HEK293 (cell line): ENCODE results near the gene PLIN5.

Source experiments
- EGR2 ChIP-seq: fragments of 450-650 bp; formaldehyde crosslinking; IDR thresholded peaks from 2 replicates; pipeline ENCODE4 v1.5.1; 2016; ENCODE audit warnings: low read depth, missing biosample characterization, missing genetic modification characterization
- GLI4 ChIP-seq: fragments of 450-650 bp; formaldehyde crosslinking; IDR thresholded peaks from 2 replicates; pipeline ENCODE4 v1.5.1; 2016; ENCODE audit warnings: missing biosample characterization, missing genetic modification characterization
- KLF16 ChIP-seq: fragments of 450-650 bp; formaldehyde crosslinking; IDR thresholded peaks from 2 replicates; pipeline ENCODE4 v1.5.1; 2017; ENCODE audit warnings: missing biosample characterization, missing genetic modification characterization
- KLF7 ChIP-seq: fragments of 450-650 bp; formaldehyde crosslinking; IDR thresholded peaks from 2 replicates; pipeline ENCODE4 v1.5.1; 2016; ENCODE audit warnings: missing biosample characterization, missing genetic modification characterization, borderline replicate concordance
- REPIN1 ChIP-seq: fragments of 450-650 bp; formaldehyde crosslinking; IDR thresholded peaks from 2 replicates; pipeline ENCODE4 v1.5.1; 2017; ENCODE audit warnings: missing biosample characterization, missing genetic modification characterization, low read depth
- ZBTB1 ChIP-seq: fragments of 450-650 bp; formaldehyde crosslinking; IDR thresholded peaks from 2 replicates; pipeline ENCODE4 v1.5.1; 2016; ENCODE audit warnings: missing biosample characterization, missing genetic modification characterization
- ZBTB21 ChIP-seq: fragments of 450-650 bp; formaldehyde crosslinking; IDR thresholded peaks from 2 replicates; pipeline ENCODE4 v1.5.1; 2017; ENCODE audit warnings: missing biosample characterization, missing genetic modification characterization
- ZIC2 ChIP-seq: fragments of 450-650 bp; formaldehyde crosslinking; IDR thresholded peaks from 2 replicates; pipeline ENCODE4 v1.5.1; 2016; ENCODE audit warnings: missing biosample characterization, missing genetic modification characterization
- ZNF544 ChIP-seq: fragments of 450-650 bp; formaldehyde crosslinking; IDR thresholded peaks from 2 replicates; pipeline ENCODE4 v1.5.0; 2017; ENCODE audit warnings: missing biosample characterization, missing genetic modification characterization
- ZNF558 ChIP-seq: fragments of 450-650 bp; formaldehyde crosslinking; IDR thresholded peaks from 2 replicates; pipeline ENCODE4 v1.5.1; 2016; ENCODE audit warnings: missing biosample characterization, missing genetic modification characterization
- ZNF600 ChIP-seq: fragments of 450-650 bp; formaldehyde crosslinking; IDR thresholded peaks from 2 replicates; pipeline ENCODE4 v1.5.1; 2016; ENCODE audit warnings: missing biosample characterization, missing genetic modification characterization
- ZNF626 ChIP-seq: fragments of 450-650 bp; sonication (Bioruptor Pico); formaldehyde crosslinking; IDR thresholded peaks from 2 replicates; pipeline ENCODE4 v1.5.1; 2018; ENCODE audit warnings: missing biosample characterization, missing genetic modification characterization, inconsistent platforms
- ZNF843 ChIP-seq: fragments of 450-650 bp; formaldehyde crosslinking; IDR thresholded peaks from 2 replicates; pipeline ENCODE4 v1.5.1; 2016; ENCODE audit warnings: missing biosample characterization, missing genetic modification characterization
- TF ChIP-seq, protein P1 (sequence below): fragments of 450-650 bp; formaldehyde crosslinking; IDR thresholded peaks from 2 replicates; pipeline ENCODE4 v1.5.1; 2016; ENCODE audit warnings: missing biosample characterization, missing genetic modification characterization, borderline replicate concordance
- TF ChIP-seq, protein P2 (sequence below): fragments of 450-650 bp; formaldehyde crosslinking; IDR thresholded peaks from 2 replicates; pipeline ENCODE4 v1.5.1; 2016; ENCODE audit warnings: missing biosample characterization, missing genetic modification characterization
- TF ChIP-seq, protein P3 (sequence below): fragments of 450-650 bp; formaldehyde crosslinking; IDR thresholded peaks from 2 replicates; pipeline ENCODE4 v1.5.1; 2016; ENCODE audit warnings: missing biosample characterization, missing genetic modification characterization, low read depth
- TF ChIP-seq, protein P4 (sequence below): fragments of 450-650 bp; formaldehyde crosslinking; IDR thresholded peaks from 2 replicates; pipeline ENCODE4 v1.5.1; 2016; ENCODE audit warnings: missing biosample characterization, missing genetic modification characterization, borderline replicate concordance
- TF ChIP-seq, protein P5 (sequence below): fragments of 450-650 bp; formaldehyde crosslinking; IDR thresholded peaks from 2 replicates; pipeline ENCODE4 v1.5.1; 2016; ENCODE audit warnings: missing biosample characterization, missing genetic modification characterization
- TF ChIP-seq, protein P6 (sequence below): fragments of 450-650 bp; formaldehyde crosslinking; IDR thresholded peaks from 2 replicates; pipeline ENCODE4 v1.5.1; 2016; ENCODE audit warnings: missing biosample characterization, missing genetic modification characterization

The PLIN5 gene

DNA sequence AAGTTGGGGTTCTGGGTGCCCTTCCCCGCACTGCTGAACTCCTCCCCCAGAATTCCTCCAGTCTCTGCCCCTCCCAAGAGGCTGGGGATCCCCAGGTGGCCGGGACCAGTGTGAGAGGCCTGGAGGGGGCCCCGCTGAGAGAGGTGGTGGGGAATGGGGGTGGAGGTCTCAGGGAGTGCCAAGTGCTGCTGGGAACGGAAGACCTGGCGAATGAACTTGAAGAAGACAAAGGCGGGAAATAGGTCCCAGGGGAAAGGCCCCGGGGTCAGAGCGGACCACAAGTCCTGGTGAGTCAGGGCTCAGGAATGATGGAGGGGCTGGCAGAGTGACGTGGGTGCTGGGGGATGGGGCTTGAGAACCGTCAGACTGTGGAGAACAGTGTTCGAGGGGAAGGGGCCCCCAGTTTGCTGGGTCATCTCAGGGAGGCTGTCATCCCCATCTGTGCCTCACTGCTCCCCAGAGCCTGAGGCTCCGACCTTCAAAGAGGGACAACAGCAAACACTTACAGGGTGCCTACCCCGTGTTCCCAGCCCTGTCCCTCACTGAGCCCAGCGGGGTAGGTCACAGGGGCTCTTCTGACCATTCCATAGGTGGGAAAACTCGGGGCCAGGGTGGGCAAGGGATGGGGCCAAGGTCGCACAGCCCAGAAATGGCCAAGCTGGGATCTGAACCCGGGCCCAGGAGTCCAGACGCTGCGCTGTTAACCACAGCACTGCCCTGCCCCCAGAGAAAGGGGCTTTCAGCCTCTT lies 40.4 kb upstream of the PLIN5 start (continued):
- TF ChIP-seq, protein P1, sequence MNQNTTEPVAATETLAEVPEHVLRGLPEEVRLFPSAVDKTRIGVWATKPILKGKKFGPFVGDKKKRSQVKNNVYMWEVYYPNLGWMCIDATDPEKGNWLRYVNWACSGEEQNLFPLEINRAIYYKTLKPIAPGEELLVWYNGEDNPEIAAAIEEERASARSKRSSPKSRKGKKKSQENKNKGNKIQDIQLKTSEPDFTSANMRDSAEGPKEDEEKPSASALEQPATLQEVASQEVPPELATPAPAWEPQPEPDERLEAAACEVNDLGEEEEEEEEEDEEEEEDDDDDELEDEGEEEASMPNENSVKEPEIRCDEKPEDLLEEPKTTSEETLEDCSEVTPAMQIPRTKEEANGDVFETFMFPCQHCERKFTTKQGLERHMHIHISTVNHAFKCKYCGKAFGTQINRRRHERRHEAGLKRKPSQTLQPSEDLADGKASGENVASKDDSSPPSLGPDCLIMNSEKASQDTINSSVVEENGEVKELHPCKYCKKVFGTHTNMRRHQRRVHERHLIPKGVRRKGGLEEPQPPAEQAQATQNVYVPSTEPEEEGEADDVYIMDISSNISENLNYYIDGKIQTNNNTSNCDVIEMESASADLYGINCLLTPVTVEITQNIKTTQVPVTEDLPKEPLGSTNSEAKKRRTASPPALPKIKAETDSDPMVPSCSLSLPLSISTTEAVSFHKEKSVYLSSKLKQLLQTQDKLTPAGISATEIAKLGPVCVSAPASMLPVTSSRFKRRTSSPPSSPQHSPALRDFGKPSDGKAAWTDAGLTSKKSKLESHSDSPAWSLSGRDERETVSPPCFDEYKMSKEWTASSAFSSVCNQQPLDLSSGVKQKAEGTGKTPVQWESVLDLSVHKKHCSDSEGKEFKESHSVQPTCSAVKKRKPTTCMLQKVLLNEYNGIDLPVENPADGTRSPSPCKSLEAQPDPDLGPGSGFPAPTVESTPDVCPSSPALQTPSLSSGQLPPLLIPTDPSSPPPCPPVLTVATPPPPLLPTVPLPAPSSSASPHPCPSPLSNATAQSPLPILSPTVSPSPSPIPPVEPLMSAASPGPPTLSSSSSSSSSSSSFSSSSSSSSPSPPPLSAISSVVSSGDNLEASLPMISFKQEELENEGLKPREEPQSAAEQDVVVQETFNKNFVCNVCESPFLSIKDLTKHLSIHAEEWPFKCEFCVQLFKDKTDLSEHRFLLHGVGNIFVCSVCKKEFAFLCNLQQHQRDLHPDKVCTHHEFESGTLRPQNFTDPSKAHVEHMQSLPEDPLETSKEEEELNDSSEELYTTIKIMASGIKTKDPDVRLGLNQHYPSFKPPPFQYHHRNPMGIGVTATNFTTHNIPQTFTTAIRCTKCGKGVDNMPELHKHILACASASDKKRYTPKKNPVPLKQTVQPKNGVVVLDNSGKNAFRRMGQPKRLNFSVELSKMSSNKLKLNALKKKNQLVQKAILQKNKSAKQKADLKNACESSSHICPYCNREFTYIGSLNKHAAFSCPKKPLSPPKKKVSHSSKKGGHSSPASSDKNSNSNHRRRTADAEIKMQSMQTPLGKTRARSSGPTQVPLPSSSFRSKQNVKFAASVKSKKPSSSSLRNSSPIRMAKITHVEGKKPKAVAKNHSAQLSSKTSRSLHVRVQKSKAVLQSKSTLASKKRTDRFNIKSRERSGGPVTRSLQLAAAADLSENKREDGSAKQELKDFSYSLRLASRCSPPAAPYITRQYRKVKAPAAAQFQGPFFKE (tag by site-specific recombination): no peak
- peak; percentile 57; the same call in 1 of the 2 replicates for TF ChIP-seq GLI4 (tag by site-specific recombination)
- peak; percentile 57; the same call in 1 of the 2 replicates for TF ChIP-seq KLF7 (tag by site-specific recombination)
- TF ChIP-seq ZNF626 (tag by site-specific recombination): no peak
- TF ChIP-seq, protein P2, sequence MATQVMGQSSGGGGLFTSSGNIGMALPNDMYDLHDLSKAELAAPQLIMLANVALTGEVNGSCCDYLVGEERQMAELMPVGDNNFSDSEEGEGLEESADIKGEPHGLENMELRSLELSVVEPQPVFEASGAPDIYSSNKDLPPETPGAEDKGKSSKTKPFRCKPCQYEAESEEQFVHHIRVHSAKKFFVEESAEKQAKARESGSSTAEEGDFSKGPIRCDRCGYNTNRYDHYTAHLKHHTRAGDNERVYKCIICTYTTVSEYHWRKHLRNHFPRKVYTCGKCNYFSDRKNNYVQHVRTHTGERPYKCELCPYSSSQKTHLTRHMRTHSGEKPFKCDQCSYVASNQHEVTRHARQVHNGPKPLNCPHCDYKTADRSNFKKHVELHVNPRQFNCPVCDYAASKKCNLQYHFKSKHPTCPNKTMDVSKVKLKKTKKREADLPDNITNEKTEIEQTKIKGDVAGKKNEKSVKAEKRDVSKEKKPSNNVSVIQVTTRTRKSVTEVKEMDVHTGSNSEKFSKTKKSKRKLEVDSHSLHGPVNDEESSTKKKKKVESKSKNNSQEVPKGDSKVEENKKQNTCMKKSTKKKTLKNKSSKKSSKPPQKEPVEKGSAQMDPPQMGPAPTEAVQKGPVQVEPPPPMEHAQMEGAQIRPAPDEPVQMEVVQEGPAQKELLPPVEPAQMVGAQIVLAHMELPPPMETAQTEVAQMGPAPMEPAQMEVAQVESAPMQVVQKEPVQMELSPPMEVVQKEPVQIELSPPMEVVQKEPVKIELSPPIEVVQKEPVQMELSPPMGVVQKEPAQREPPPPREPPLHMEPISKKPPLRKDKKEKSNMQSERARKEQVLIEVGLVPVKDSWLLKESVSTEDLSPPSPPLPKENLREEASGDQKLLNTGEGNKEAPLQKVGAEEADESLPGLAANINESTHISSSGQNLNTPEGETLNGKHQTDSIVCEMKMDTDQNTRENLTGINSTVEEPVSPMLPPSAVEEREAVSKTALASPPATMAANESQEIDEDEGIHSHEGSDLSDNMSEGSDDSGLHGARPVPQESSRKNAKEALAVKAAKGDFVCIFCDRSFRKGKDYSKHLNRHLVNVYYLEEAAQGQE (tag by site-specific recombination): 0 out of 2 replicates have a peak, but pooled peaks have one; percentile 26
- TF ChIP-seq, protein P3, sequence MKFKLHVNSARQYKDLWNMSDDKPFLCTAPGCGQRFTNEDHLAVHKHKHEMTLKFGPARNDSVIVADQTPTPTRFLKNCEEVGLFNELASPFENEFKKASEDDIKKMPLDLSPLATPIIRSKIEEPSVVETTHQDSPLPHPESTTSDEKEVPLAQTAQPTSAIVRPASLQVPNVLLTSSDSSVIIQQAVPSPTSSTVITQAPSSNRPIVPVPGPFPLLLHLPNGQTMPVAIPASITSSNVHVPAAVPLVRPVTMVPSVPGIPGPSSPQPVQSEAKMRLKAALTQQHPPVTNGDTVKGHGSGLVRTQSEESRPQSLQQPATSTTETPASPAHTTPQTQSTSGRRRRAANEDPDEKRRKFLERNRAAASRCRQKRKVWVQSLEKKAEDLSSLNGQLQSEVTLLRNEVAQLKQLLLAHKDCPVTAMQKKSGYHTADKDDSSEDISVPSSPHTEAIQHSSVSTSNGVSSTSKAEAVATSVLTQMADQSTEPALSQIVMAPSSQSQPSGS (tag by site-specific recombination): peak; percentile 63; the same call in 1 of the 2 replicates
- TF ChIP-seq ZNF544: no peak
- TF ChIP-seq ZNF558: peak; percentile 84
- TF ChIP-seq, protein P4, sequence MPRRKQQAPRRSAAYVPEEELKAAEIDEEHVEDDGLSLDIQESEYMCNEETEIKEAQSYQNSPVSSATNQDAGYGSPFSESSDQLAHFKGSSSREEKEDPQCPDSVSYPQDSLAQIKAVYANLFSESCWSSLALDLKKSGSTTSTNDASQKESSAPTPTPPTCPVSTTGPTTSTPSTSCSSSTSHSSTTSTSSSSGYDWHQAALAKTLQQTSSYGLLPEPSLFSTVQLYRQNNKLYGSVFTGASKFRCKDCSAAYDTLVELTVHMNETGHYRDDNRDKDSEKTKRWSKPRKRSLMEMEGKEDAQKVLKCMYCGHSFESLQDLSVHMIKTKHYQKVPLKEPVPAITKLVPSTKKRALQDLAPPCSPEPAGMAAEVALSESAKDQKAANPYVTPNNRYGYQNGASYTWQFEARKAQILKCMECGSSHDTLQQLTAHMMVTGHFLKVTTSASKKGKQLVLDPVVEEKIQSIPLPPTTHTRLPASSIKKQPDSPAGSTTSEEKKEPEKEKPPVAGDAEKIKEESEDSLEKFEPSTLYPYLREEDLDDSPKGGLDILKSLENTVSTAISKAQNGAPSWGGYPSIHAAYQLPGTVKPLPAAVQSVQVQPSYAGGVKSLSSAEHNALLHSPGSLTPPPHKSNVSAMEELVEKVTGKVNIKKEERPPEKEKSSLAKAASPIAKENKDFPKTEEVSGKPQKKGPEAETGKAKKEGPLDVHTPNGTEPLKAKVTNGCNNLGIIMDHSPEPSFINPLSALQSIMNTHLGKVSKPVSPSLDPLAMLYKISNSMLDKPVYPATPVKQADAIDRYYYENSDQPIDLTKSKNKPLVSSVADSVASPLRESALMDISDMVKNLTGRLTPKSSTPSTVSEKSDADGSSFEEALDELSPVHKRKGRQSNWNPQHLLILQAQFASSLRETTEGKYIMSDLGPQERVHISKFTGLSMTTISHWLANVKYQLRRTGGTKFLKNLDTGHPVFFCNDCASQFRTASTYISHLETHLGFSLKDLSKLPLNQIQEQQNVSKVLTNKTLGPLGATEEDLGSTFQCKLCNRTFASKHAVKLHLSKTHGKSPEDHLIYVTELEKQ (tag by site-specific recombination): peak; percentile 95
- TF ChIP-seq, protein P5, sequence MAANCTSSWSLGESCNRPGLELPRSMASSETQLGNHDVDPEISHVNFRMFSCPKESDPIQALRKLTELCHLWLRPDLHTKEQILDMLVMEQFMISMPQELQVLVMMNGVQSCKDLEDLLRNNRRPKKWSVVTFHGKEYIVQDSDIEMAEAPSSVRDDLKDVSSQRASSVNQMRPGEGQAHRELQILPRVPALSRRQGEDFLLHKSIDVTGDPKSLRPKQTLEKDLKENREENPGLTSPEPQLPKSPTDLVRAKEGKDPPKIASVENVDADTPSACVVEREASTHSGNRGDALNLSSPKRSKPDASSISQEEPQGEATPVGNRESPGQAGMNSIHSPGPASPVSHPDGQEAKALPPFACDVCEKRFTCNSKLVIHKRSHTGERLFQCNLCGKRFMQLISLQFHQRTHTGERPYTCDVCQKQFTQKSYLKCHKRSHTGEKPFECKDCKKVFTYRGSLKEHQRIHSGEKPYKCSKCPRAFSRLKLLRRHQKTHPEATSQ (tag by site-specific recombination): peak; percentile 90
- 0 out of 2 replicates have a peak, but pooled peaks have one; percentile 24 for TF ChIP-seq ZNF600 (tag by site-specific recombination)
- TF ChIP-seq ZBTB21 (tag by site-specific recombination): peak; percentile 95
- 0 out of 2 replicates have a peak, but pooled peaks have one; percentile 16 for TF ChIP-seq ZBTB1 (tag by site-specific recombination)
- peak; percentile 34; the same call in 1 of the 2 replicates for TF ChIP-seq EGR2 (tag by site-specific recombination)
- TF ChIP-seq ZNF843: peak; percentile 73
- peak; percentile 87 for TF ChIP-seq ZIC2 (tag by site-specific recombination)
- TF ChIP-seq, protein P6, sequence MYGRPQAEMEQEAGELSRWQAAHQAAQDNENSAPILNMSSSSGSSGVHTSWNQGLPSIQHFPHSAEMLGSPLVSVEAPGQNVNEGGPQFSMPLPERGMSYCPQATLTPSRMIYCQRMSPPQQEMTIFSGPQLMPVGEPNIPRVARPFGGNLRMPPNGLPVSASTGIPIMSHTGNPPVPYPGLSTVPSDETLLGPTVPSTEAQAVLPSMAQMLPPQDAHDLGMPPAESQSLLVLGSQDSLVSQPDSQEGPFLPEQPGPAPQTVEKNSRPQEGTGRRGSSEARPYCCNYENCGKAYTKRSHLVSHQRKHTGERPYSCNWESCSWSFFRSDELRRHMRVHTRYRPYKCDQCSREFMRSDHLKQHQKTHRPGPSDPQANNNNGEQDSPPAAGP: peak; percentile 99
- TF ChIP-seq KLF16 (tag by site-specific recombination): peak; percentile 76; the same call in 1 of the 2 replicates
- TF ChIP-seq REPIN1 (tag by site-specific recombination): no peak
